COR-L47 (cell line): Measurements from ENCODE around the gene TSPAN9.

Source experiments
- DNase-seq: peaks from one replicate; lab custom pipeline; 2025; lab: John Stamatoyannopoulos, UW

Gene TSPAN9

DNA sequence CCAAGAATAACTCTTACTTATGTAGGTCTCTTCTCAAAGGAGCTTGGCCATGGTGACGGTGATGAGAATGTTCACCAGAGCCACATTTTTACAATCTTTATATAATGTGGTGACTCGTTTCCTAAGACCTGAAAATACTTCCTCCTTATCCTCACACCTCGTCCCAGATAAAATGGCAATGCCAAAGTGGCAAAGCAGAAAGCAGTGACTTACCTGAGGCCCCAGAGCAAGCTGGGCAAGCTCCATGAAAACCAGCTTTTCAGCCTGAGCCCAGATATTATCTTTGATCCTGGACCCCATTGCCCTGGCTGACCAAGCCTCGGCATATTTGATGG lies 240.3 kb downstream of the TSPAN9 start:
- DNase-seq = no peak

DNA sequence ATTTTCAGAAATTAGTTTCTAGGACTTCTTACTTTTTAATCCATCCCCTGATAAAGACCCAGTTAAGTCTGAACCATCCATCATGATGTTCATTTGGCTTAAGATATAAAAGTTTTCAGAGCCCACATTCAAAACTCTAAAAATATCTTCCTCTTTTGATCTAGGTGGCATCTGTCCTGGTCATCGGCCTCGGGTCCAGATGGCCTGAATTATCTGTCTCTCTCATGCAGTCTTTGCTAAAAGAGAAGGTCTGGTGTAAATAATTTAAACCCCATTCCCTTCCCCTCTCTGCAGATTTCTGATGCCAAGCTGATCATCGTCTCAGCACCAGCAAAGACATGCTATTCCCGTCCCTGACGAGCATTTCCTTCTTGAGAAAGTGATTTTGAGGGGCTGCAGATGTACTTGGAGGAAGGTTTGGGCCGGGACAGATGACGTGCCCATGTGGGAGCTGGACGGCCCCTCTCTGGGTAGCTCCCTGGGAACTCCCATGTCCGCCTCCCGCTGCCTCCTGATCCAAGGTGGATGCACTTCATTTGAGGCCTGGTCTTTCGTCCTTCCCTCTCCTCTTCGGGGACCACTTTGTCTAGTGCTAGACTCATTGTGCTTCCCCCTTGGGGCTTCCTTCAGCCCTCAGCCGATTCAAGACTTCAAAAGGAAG lies 240.8 kb downstream of the TSPAN9 start:
- DNase-seq = no peak

DNA sequence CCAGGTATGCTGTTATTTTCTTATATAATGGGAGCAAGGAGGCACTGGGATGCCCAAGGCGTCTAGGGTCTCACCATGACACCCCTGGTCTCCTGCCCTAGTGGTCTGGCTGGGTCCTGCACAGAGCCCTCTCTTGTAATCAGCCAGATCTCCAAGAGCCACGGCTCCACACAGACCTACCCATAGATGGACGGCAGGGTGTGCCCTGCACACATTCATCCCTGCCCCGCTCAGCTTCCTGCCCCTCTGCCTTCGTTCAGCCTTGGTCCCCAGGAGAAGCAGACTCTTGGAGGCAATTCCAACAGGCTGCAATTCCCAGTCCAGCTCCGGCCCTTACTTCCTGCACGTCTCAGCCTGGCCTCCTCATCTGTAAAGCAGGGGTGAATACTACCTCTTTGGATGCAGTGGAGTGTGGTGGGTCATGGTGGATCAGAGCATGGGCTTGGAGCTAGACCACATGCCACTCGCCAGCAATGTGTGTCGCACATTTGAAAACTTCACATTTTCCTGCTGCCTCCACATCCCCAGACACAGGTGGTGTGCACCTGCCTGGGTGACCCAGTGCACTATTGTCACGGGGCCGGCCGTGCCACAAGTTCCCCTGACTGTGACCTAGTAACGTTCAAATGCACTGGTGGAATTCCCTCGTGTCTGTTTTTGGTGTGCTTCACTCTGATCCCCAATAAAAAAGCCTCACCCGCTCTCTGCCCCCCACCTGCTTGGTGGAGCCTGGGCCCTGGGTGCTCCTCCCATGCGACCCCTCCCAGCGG lies 242.7 kb downstream of the TSPAN9 start:
- DNase-seq = no peak

DNA sequence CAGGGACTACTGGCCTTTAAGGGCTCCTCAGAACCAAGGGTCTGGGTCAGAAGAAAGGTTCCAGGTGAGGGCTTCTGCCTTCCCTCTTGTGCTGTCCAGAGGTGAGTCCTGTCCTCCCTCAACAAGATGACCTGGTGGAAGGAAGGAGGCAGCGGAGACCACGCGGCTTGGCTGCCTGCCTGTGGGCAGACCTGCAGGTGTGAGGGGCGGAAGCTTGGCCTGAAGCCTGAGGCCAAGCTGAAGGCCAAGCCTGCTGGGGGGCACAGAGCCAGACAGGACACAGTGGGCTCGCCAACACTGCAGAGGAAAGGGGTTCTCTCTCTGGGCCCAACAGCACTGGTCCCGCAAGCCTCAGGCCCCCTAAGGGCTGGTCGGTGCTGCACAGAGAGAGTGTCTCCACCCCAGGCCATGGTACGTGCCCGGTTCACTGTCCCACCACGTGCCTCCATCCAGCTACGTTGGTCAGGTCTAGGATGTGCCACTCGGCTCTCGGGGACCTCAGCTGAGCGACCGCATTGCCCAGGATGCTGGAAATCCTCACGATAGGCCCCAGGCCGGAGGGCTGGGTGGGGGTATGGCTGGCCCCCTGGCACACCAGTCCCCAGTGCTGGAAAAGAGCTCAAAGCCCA lies 243.8 kb downstream of the TSPAN9 start:
- no peak for DNase-seq

DNA sequence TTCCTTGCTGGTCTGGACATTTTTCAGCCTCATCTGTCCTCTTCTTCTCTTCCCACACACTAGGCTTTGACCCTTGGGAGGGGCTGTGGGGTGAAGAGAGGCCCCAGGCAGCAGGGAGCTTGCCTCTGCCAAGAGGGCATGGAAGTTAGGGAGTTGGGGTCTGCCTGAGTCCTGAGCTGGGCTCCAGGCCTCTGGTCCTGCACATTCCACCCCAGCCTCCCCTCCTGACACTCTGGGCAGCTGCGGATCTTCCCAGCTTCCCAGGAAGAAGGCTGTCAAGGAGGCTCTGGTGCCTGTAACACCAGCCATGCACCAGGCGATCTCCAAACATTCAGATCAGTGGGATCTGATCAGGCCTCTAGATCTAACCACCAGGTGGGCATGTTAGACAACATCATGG lies 244.7 kb downstream of the TSPAN9 start:
- no peak for DNase-seq

DNA sequence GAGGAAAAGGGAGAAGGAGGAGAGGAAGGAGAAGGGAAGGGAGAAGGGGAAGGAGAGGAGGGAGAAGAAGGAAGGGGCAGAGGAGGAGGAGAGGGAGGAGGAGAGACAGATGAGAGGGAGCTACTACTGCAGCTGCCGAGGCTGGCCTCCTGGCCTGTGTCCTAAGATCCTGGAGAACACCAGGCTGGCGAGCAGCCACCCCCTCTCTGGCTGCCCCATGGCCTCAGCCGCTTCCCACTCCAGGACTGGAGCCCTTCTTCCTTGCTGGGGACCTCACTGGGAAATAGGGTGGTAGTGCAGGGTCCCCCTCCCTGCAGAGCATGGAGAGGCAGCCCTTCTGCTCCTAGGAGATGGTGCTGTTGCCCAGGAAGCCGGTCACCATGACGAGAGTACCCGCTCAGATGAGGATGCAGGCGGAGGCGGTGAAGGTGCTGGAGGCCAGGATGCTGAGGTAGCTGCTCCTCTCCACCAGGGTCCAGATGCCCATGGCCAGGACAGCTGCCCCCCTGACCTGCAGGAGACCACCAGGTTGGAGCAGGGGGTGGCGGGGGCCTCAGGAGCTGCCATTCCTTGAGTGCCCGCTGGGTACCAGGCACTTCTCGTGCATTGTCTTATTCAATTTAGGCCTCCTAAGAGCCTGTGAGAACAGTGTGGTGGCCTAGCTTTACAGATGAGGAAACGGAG lies 246.0 kb downstream of the TSPAN9 start:
- no peak for DNase-seq

DNA sequence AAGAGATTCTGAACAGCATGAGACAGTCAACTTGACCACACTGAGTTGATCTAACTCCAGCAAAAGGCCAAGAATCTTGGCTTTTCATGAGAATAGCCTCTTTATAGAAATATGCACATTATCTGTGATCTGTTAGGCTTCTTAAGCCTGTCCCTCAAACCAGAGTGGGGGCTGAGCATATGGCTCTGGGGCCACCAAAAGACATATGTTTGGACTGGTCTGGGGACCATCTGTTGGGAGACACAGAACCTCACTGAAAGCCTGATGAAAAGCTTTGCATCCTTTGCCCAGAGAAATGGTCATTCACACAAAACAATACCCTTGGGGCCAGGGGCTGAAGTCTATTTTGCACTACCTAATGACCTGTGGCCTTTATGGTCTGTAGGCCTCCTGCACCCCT lies 248.6 kb downstream of the TSPAN9 start:
- no peak for DNase-seq

DNA sequence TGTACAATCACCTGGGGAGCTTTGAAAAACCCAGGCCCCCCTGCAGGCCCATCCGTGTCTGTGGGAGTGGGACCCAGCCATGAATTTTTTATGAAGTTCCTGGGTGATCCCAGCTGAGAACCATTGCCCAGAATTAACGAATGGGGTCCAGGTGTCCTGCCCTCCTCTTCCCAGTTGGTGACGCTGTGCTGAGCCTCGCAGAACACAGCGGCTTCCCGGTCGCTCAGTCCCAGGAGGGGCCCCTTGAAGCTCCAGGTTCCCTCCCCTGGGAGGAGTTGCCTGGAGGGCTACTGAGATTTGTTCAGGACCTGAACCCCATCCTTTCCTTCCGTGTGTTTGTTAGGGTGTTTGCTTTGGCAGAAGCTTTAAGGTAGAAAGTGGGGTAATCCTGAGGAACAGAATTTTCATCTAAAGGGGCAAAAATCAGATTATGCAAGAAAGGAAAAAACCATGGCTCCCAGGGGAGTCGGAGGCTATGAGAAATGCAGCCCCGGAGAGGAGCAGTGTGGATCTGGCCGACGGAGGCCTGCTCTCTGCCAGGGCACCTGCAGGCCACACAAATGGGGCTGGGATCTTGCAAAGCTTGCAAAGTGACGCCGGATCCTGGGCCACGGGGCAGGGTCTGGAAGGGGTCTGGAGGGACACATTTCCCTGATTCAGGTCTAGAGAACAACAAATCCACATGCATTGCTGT lies 249.1 kb downstream of the TSPAN9 start:
- no peak for DNase-seq

DNA sequence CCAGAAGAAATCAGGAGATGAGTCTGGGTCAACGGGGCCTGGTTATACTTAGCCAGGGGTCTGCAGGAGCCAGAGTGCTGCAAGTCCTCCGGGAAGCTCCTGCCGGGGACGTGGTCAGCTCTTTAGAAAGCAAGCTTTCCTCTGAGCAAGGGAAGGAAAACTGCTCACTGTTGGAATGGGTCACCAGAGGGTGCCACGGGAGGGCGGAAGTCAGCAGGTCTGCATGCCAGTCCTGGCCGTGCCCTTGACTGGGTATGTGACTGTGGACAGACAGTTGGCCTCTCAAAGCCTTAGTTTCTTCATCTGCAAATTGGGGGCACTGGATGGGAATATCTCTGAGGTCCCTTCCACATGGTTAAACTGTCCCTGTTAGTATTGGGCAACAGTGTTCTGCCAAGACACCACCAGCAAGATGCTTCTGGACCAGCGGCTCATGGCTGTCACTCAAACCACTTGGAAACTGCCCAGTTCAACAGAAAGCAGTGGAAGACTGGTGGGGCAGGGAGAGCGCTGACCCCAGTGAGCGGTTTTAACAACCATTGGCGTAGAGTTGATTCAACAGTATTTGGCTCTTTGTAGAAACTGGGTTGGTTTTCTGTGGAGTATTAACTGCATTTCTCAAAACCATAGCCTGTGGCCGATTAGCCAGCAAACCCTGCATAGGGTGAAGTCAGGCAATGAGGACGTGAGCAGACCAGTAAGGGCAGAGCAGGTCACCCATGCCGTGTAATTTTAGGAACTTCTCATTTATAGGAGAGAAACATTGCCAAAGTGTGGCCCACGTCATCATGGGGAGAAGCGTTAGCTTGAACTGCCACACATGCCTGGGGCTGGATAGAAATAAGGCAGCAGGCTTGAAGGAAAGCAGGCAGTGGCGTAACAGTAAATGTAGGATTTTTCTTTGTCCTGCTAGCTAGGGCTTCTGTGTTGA lies 249.9 kb downstream of the TSPAN9 start:
- no peak for DNase-seq

DNA sequence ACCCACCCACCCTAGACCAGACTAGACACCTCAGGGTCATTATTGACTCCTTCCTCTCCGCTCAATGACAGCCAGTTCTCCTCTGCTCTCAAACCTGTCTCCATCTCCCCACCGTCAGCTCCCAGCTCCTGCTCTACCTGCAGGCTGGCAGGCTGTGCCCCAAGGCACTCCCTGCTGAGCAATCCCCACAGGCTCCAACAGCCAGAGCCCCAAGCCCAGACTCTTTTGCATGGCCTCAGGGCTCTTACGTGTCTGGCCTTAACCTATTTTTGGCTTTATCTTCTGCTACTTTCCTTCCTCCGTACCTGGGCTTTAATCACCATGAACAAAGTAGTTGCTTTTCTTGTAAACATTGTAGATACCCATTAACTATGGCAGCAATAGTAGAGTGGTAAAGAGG lies 250.9 kb downstream of the TSPAN9 start:
- DNase-seq = no peak

DNA sequence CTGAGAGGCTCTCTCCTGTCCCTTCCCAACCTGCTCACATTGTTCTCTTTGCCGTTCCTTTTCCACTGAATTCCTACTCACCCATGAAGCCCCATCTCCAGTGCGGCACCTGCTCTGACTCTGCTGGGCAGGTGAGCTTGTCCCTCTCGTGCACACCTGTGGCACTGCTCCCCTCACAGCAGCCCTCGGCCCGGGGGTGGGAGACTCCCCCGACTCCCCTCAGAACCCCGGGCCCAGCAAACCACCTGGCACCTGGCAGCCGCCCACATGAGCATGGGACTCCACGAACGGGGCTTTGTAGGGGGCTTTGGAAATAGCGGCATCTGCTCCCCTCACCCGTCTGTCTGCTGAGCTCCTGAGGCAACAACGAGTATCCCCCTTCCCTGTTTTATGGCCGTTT lies 251.4 kb downstream of the TSPAN9 start:
- DNase-seq = no peak

DNA sequence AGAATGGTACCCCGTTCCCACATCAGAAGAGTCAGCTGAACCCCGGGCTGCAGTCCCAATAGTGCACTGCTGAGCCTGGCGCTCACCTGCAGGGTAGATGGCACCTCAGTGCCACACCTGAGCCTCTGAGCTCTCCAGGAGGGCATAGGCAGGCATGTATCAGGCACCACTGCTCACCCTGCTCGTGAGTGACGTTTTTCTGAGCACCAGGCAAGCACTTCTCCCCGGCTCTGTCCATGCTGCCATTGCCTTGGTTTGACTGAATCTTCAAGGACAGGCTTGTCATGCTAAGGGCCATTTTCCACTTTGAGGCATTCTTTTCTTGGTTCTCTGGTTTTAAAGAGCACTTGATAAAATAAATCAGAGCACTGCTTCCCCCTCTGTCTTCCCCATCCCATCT lies 252.2 kb downstream of the TSPAN9 start:
- no peak for DNase-seq

DNA sequence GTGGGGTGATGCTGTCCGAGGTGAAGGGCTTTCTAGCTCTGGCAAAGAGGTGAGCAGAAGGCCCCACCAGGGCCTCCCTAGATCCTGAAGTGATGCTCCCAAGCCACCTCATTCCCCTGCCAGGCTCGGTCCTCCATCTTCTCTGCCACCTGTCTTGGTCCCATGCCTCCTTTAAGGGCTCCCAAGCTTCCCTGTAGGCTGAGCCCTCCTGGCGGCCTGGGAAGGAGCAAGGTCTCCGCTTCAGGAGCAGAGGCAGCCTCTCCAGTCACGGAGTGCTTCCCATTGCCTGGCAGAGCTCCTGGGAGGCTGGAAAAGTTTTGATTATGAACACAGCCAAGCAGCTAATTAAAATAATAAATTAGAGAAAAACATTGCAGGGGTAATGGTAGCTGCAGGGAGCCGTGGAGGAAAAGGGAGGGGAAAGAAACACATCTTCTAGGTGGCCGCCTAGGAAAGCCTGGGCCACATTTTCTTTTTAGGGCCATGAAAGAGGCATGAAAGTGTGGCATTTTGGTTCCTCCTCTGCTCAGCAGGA lies 253.9 kb downstream of the TSPAN9 start:
- no peak for DNase-seq

DNA sequence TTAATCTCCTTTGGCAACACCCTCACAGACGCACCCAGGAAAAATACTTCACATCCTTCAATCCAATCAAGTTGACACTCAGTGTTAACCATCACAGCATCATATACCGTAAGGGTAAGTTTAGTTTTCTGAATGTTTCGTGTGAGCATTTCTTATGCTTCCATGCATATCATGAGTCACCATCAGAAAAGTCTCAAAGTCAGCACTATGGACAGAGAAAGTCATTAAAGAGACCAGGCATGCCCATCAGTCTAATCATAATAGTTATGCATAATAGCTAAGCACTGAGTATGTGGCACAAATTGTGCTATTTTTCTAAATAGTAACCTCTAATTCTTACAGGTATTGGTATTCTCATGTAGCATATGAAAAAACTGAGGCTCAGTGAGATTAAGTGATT lies 255.0 kb downstream of the TSPAN9 start:
- no peak for DNase-seq

DNA sequence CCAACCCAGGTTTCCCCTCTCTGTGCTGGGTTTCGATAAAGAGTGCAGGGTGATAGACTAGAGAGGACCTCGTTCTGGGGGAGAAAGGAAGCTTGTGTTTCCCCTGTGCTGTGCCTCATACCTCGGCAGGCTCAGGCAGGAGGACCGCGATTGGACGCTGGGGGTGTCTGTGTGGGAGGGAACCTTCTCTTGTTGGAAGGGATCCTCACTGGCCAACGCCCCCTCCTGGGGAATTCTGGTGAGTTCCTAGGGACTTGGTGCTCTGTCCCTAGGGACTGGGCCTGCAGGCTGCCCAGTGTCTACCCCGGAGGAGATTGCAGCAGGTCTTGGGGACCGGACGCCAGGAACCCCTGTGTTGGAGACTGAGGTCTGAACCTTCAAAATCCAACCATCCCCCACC lies 256.4 kb downstream of the TSPAN9 start:
- DNase-seq = no peak

DNA sequence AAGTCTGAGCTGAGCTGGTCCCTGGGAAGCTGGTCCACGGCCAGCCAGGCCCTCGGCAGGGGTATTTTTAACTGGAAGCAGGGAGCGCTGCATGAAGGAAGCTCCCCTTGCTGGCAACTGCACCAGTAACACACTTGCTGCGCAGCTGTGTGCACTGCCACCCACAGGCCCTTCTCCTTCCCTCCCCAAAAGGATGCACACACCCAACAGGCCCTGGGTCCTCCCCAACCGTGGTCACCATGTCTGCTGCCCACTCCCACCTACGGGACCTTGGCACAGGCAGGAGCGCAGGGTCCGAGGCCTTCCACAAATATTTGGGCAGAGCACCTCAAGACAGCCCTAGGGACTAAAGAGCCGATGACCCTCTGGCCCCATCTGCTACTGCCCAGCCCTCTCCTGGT lies 256.8 kb downstream of the TSPAN9 start:
- DNase-seq = no peak

DNA sequence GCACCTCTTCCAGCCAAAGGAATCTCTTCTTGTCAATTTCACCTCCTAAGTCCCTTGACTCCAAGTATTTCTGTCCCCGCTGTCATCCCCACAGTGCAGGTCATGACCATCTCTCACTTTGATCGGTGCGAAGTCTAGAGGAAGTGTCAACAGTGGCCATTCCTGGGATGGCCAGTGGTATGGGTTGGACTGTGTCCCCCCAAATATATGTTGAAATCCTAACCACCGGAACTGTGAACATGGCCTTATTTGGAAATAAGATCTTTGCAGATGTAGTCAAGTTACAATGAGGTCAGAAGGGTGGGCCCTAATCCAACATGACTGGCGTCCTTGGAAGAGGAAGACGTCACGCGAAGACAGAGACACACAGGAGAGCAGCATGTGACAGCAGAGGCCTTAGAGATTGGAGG lies 257.9 kb downstream of the TSPAN9 start:
- no peak for DNase-seq
